HG03066 (cell line): ENCODE data around the gene GAB2.

Source experiments
- ATAC-seq: cut with Tn5 transposase; IDR thresholded peaks from one replicate; pipeline ENCODE4 v1.9.1; 2021; ENCODE audit warnings: low read depth; ENCODE audit not compliant: unreplicated experiment

GAB2 gene

DNA sequence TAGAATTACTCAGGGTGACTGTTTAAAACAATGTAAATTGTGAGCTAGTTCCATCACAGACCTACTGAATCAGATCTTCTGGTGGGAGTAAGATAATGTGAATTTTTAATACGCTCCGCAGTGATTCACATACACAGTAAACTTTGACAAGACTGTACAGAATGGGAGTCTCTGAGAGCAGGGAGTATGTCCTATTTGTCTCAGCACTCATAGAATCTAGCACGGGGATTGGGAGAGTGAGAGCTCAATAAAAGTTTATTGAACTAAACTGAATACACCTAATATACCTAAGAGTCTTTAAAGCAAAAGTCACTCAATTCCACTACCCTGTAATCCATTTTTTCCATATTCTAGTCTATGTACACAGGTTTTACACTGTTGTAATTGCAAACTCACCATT, 11.2 kb upstream of the GAB2 start:
- no peak for ATAC-seq

DNA sequence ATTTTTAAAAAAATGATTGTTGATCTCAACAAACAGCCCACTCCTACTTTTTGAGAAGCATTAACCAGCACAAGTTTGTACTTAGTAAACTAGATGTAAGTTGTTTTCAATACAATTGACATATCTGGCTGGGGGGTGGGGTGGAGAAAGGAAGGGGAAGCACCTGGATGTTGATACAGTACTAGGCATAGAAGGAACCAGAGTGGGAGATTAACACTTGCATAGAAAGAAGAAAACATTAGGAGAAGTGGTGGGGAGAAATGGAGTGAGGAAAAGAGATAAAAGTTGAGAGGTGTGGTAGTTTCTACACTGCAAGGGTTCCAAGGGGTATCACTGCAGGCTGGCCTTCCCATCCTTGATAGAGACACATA, 10.6 kb upstream of the GAB2 start:
- no peak for ATAC-seq

DNA sequence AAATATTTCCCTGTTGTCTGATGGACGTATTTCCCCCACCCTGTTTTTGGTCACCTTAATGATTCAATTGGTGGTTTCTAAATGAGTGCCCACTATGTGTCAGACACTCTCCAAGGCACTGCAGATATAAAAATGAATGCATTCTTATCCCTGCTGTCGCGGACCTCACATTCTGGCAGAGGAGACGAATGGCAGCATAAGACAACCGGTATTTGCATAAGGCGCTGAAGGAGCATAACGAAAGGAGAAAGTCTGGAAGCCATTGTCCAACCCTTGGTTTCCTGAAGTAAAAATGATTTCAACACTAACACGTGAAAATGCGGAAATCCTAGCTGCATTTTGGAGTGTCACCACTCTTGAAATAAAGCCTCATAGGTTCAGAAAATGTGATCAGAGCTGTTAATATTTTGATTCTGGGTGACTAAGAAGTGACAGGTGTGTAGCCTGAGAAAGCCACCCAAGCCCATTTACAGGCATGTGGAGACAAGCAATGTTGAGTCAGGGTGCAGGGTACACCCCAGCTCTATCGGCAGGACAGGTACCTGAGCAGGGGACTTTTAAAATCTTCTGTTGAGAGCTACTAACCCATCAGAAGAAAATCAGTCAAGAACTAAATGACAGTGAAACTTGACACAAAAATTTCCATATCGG, 10.1 kb upstream of the GAB2 start:
- ATAC-seq = peak; percentile 37

DNA sequence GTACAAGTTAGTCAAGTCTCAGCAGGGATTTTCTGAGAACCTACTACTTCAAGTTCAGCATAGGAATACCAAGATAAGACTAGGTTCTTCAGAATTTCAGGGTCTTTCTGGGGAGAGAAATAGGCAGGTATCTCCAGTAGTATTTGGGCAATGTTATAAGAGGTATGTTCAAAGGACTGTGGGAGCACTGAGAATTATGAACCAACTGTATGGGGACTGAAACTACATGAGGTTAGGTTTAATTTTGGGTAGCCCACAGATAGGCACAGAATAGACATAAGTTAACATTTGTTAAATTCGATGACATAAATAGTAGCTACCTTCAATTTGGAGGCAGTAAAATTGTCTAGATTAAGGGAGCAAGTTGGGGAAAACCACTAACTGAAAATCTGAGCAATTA, 9.2 kb upstream of the GAB2 start:
- no peak for ATAC-seq

DNA sequence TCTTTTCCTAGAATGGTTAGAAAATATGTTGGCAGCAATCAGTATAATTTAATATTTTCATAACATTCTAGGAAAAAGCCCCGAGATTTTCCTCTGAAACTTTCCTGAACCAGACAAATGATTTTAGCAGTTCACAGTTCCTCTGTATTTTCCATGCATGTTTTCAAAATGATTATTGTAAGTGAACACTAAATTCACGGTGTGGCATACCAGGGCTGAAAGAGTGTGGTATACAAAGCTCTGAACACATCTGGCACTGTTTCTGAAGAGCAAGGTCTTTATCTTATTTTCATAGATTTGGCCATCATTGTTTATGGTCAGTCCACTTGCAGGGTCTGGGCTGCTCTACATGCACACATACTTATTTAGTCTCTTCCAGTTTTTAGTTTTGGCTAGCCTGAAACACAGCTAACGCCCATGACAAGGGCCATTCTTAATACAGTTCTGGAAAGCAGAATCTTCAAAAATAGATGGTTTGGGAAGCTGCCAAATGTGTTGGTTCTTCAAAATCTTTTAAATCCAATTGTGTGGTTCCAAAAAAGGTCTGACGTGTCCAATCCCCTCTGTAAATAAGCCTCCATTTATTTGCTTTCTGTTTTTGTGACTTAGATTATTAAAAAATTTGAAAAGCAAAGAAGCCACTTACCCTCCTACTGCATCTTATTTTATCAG, 7.9 kb upstream of the GAB2 start:
- no peak for ATAC-seq

DNA sequence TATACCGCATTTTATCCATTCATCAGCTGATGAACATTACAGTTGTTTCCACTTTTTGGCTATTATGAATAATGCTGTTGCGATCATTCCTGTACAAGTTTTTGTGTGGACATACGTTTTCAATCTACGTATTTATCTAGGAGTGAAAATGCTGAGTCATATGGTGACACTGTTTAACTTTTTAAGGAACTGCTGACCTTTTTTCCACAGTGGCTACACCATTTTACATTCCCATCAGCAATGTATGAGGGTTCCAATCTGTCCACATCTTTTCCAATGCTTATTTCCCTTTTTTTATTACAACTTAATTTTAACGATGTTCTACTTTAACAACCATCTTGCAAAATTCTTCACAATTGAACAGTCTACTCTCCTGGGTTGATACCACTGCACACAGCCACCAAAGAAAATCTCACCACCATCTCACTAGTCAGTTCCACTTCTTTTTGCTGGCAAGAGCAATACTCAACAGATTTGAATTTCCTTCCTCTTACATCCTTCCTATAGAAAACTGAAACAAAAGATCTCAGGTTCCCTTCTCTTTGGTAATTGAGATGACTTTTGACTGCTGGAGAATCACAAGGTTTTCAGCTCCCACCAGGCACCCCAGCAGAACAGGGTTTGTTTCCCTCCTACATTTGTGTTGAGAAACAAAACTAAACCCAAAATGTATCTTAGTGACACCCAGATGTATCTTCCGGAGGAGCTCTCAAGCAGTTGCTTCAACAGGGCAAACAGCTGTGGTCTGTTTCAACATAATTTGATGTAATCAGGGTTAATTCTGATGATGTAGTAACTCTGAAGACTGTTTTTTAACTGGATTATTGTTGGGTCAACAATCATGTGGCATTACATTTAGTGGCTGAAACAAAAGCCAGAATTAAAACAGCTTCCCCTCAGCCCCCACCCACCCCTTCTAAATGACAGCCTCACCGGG, 7.0 kb upstream of the GAB2 start:
- peak; percentile 32 for ATAC-seq

DNA sequence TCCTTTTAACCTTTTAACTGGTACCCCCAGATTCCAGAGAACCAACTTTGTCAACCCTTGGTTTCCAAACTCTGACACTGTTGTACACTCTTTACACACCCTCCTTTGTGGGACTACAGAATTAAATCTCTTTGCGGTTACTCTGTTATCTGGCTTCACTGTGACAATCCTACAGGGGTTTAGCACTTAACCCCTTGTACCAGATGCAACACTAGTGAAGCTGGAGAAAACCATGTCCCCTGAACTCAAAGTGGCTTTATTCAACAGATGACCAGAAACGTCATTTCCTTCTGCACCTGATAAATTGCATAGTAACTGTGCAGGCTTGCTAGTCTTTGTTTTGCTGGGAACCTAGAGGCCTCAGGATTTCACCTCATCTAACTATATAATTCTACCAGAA, 5.6 kb upstream of the GAB2 start:
- no peak for ATAC-seq

DNA sequence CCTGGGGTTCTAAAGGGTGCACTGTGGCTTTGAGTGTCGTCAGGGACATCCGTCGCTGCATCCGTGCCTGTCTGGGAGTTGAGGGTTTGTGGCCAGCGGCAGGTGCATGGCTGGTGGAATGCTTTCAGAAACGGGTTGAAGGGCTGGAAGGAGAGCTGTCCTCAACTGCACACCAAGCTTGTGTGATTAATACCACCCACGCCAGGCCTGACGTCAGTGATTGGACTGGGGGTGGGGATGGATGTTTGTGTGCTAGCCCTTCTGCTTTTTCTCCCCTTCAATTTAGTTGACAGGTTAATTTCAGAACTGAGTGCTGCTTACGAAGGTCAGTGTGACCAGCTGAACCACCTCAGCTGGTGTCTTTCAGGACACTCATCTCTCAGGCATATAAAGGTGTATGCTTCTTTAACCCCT, 3.2 kb upstream of the GAB2 start:
- ATAC-seq = no peak

DNA sequence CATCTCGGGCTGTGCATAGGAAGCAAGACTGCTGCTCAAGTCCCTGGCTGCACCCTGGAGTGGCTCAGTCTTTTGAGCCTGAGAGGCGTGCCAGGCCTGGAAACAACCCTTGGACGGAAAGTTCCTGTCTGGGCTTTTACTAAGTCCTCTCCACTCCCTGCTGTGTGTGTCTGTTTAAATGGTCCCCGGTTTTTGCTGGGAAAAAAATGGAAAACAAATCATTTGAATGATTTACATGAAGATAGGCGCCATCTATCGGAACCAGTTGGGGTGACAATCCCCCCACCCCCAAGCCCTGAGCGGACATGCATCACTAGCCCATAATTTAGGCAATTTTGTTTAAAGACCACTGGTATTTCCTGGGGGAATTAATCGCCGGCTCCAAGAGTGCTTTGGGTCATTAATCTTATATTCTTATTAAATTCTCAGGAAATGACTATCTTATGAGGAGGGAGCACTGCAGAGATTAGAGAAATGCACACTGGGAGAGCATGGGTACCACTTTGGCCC, 2.7 kb upstream of the GAB2 start:
- ATAC-seq = no peak

DNA sequence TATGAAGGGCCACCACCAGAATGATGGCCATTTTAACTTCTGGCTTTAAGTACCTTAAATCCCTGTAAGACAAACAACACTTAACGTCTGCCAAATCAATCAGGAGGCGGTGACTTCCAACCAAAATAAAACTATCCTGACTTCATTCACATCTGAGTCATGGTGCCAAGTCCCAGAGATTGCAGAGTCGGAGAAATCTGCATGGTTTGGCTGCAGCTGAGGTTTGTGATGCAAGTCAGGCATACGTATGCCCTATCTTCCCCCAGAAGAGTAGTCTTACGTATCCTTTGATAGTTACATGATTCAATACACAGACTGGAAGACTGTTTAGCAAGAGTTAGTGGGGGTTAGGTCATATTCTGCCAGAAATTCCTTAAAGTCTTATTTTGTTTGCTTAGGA, 1.7 kb upstream of the GAB2 start:
- no peak for ATAC-seq

DNA sequence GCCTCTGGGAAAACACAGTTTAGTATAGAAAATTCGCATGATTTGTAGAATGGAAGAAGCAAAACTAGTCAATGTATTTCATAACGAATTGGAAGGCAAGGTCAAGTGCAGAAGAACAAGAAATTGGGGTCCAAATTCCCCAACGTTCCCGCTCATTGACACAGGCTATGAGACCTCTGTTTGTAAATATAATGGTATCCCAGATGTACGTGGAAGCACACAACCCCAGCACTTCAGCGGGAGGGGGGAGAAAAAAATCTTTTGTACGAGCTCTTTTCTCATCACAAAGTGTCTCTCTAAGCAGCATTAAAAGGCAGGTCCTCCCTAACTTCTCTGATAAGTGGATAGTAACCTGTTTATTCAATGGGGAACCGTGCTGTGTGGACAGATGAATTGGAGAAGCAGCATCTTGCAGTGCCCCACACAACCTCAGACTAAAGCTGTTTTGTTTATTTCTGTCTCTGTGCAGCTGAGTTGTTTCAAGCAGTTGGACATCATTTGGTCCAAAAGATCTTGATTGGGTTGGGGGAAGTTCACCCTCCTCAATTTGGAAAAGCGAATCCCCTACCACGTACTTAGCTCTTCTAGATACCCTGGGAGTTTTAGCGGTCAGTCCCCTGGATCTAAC, 1.1 kb upstream of the GAB2 start:
- no peak for ATAC-seq

DNA sequence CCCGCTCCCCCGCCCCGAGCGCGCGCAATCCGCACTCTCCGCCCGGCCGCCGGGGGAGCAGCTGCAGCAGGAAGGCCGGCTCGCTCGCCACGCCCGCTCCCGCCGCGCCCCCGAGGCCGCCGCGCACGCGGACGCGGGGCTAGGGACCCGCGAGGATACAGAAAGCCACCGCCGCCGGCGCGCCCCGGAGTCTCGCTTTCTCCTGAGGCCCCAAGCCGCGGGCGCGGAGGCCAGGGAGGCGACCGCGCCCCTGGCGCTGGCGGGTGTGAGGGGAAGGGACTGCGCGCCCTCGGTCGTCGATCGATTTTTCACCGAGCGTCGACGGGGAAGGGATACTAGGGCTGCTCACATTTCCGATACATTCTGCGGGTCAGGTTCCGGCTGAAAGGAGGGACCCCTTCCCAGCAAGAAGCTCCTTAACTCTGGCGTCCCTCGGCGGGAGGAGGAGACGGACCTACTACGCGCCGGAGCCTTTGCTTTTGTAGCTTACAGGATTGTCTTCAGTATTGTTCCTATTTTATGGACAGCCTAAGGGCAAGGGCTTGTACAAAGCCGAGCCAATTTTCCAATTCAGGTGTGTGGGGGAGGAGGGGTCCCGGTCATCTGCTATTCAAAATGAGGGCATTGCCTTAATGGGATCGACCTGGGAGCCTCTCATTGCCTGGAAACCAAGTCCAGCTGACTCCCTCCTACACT, 416 bp upstream of the GAB2 start:
- ATAC-seq = peak; percentile 41

DNA sequence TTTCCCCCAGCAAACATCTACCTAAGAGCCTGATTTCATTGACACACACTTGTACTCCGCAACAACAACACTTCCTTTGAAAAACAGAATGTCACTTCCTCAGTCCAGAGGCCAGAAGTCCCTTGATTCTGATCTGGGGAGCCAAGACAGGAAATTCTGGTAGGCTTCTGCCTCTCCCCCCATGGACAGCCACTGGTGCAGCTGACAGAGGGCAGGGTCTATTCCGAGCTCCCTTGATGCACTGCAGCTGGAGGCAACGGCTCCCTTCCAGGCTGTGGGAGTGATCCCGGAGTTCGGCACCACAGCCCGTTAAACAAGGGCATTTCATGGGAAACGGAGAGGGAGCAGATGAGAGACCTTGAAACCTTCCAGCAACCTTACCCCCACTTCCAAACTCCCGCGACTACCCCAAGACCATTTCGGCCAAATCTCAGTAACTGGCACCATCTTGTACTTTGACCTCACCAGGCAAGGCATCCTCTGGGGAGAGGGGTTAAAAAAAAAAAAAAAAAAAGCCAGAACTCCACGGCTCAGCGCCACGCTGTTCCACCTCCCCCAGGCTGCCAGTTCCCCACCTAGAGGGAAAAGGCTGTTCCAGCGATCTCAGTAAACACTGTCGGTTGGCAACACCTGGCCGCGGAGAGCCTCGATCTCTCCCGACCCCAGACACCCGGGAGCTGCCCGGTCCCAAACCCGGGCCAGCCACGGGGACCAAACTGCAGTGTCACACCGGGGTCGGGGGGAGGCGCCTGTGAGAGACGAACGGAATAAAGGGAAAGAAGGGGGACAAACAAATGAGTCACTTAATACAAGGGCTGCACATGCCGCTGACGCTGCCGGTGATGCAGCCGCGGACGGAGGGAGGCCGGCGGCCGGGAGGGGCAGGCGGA, 1.1 kb downstream of the GAB2 start:
- peak; percentile 52 for ATAC-seq

DNA sequence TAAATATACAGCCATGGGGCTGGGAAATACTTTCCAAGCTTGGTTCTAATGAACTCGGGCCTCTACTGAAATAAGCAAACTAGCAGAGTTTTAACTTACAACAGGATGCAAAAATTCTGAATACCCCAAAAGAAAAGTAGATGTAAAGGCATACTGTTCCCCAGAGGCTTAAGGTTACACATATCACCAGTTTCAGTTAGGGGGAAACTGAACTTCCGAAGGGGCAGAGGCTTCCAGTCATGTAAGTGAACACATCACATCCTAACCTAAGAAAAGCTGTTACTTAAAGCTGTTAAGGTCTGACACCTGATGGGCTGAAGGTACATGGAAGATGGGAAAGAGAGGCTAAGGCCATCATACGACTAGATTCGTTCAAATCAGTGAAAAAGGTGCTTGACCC, 2.3 kb downstream of the GAB2 start:
- ATAC-seq = no peak

DNA sequence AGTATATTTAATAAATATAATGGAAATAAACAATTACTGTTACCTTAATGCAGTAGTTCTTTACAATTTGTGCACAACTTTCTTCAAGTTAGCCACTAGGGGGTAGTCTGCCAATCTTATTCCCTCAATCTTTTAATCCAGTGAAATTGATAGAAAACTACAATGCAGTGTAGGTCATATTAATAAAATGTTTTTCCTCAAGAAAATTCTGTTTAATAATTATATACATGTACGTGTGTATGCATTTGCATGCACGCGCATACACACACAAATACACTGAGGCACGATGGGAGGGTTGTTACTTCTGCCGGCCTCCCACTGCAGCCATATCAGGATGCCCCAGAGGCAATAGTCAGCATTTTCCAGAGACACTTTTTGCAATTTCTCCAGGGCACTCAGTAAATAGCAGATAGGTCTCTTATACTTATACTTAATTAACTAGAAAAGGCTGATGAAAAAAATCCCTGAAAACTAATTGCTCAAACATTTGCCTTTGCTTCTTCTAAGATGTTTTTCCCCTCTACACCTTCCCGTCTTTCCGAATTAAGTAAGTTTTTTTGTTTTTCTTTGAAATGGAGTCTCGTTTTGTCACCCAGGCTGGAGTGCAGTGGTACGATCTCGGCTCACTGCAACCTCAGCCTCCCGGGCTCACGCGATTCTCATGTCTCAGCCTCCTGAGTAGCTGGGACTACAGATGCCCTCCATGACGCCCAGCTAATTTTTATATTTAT, 3.1 kb downstream of the GAB2 start:
- ATAC-seq = no peak

DNA sequence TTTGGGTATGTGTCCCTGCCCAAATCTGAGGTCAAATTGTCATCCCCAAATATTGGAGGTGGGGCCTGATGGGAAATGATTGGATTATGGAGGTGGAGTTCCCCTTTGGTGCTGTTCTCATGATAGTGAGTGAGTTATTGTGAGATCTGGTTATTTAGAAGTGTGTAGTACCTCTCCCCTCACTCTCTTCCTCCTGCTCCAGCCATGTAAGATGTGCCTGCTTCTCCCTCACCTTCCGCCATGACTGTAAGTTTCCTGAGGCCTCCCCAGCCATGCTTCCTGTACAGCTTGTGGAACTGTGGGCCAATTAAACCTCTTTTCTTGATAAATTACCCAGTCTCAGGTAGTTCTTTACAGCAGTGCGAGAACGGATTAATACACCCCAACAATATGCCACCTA, 9.0 kb downstream of the GAB2 start:
- ATAC-seq = no peak

DNA sequence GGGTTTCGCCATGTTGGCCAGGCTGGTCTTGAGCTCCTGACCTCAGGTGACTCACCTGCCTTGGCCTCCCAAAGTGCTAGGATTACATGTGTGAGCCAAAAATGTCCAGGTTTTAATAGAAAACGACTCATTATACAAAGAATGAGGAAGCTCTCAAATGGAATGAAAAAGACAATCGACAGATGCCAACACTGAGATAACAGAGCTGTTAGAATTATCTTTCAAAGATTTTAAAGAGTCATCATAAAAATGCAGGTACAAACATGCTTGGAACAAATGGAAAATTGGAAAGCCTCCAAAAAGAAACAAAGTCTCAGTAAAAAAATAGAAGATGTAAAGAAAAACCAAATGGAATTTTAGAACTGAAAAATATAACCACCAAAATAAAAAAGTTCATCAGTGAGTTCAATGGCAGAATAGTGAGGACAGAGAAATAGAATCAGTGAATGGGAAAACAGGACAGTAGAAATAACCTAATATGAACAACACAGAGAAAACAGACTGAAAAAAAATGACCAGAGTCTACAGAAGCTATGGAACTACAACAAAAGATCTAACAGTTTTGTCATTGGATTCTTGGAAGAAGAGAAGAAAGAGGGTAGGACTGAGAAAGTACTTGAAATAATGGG, 10.9 kb downstream of the GAB2 start:
- no peak for ATAC-seq

DNA sequence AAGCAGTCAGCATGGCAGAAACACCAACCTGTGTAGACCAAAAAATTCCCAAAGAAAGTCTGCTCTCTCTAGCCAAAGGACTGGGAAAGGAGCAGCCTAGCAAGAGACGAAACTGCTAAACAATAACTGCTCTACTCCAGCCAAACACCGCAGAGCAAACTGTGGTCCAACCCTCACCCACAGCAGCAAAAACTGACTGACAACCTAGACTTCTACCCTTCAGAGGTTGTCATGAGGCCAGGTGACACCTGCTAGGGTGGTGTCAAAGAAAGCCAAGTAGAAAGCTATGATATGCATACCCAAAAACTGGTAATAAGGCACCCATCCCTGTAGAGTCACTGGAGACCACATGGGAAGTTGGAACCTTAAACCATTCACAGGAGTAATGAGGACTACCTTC, 11.8 kb downstream of the GAB2 start:
- no peak for ATAC-seq
